Measurements from ENCODE around the gene NUP93.

DNA sequence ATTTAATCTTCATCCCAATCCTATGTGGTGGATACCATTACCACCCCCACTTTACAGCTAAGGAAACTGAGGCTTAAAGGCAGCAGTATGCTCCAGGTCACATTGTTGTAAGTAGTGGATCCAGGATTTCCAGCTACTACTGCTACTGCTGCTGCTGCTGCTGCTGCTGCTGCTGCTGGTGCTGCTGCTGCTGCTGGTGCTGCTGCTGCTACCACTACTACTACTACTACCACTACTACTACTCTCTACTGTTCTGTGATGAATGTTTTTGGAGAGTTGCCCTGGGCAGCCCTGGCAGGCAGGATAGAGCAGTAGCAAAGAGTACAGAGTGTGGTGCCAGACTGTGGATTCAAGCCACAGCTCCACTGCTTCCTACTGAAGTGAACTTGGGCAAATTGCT is 85.8 kb downstream of the NUP93 start:
- TF ChIP-seq, protein P1, sequence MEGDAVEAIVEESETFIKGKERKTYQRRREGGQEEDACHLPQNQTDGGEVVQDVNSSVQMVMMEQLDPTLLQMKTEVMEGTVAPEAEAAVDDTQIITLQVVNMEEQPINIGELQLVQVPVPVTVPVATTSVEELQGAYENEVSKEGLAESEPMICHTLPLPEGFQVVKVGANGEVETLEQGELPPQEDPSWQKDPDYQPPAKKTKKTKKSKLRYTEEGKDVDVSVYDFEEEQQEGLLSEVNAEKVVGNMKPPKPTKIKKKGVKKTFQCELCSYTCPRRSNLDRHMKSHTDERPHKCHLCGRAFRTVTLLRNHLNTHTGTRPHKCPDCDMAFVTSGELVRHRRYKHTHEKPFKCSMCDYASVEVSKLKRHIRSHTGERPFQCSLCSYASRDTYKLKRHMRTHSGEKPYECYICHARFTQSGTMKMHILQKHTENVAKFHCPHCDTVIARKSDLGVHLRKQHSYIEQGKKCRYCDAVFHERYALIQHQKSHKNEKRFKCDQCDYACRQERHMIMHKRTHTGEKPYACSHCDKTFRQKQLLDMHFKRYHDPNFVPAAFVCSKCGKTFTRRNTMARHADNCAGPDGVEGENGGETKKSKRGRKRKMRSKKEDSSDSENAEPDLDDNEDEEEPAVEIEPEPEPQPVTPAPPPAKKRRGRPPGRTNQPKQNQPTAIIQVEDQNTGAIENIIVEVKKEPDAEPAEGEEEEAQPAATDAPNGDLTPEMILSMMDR (IDR thresholded peaks at IDR 0.05), result no peak
- TF ChIP-seq POLR2A (IDR thresholded peaks at IDR 0.05), result no peak
